Mesothelial cell of epicardium (in vitro differentiated cells): ENCODE measurements around the gene CCDC102B. TPM values are rescaled to one million over a fixed set of nuclear protein-coding genes. Genes with fewer than 3 reads are reported as not detected.

Experiments used
- DNase-seq, 2 experiments: peaks; one replicate each; pipeline ENCODE4 v3.0.0; 2021; ENCODE audit warnings: low spot score in 2 of 2; ENCODE audit not compliant: unreplicated experiment in 2 of 2
- H3K27ac Mint-ChIP-seq: 2 replicates; pipeline ENCODE4 v1.8.0; 2021; ENCODE audit warnings: mixed read lengths
- H3K27me3 Mint-ChIP-seq: 2 replicates; pipeline ENCODE4 v1.8.0; 2021; ENCODE audit warnings: low read depth, mixed read lengths
- H3K36me3 Mint-ChIP-seq: 2 replicates; pipeline ENCODE4 v1.8.0; 2021; ENCODE audit warnings: mixed read lengths
- H3K4me1 Mint-ChIP-seq: 2 replicates; pipeline ENCODE4 v1.8.0; 2021; ENCODE audit warnings: mixed read lengths
- H3K4me3 Mint-ChIP-seq: 2 replicates; pipeline ENCODE4 v1.8.0; 2021; ENCODE audit warnings: mild to moderate bottlenecking, moderate library complexity, mixed read lengths
- H3K9me3 Mint-ChIP-seq: 2 replicates; pipeline ENCODE4 v1.8.0; 2021; ENCODE audit warnings: mixed read lengths
- total RNA-seq: library from RNA; stranded (reverse); gene quantifications from 3 replicates; pipeline ENCODE4 v1.2.1, GENCODE V29; 2021
- TF ChIP-seq, protein P1 (sequence below): fragments of 200-600 bp; sonication (generic); IDR thresholded peaks from one replicate; pipeline ENCODE4 v1.5.0; 2021; ENCODE audit warnings: antibody characterized with exemption; ENCODE audit not compliant: unreplicated experiment

CCDC102B gene
- total RNA-seq, 1 donor from 2014 or later = 5.3 TPM

DNA sequence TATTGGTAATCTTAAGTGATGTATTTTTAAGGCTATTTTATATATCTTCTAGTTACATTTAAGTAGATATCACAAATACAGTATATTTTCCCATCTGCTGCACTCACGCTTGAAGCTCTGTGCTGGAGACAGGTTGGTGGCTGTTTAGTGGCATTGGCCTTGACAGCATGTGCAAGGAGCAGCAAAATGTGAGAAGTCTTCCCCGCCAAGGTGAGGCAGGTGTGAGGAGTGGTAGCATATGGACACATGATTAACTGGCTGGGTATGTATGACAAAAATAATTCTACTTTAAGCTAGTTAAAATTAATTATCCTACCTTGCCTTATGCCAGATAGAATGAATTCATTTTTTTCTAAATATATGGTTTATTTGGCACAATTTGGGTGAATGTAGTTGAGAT lies 117.2 kb downstream of the CCDC102B start:
- no peaks in the 10 kb centered on the region for H3K27me3 Mint-ChIP-seq
- H3K4me1 Mint-ChIP-seq = no peaks in the 10 kb centered on the region
- H3K36me3 Mint-ChIP-seq = no peaks in the 10 kb centered on the region
- no peak for DNase-seq
- no peak overlapping the region for H3K4me3 Mint-ChIP-seq
- H3K27ac Mint-ChIP-seq = no peak overlapping the region
- peaks cover 7% of the 10 kb centered on the region for H3K9me3 Mint-ChIP-seq
- TF ChIP-seq, protein P1, sequence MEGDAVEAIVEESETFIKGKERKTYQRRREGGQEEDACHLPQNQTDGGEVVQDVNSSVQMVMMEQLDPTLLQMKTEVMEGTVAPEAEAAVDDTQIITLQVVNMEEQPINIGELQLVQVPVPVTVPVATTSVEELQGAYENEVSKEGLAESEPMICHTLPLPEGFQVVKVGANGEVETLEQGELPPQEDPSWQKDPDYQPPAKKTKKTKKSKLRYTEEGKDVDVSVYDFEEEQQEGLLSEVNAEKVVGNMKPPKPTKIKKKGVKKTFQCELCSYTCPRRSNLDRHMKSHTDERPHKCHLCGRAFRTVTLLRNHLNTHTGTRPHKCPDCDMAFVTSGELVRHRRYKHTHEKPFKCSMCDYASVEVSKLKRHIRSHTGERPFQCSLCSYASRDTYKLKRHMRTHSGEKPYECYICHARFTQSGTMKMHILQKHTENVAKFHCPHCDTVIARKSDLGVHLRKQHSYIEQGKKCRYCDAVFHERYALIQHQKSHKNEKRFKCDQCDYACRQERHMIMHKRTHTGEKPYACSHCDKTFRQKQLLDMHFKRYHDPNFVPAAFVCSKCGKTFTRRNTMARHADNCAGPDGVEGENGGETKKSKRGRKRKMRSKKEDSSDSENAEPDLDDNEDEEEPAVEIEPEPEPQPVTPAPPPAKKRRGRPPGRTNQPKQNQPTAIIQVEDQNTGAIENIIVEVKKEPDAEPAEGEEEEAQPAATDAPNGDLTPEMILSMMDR = no peak

DNA sequence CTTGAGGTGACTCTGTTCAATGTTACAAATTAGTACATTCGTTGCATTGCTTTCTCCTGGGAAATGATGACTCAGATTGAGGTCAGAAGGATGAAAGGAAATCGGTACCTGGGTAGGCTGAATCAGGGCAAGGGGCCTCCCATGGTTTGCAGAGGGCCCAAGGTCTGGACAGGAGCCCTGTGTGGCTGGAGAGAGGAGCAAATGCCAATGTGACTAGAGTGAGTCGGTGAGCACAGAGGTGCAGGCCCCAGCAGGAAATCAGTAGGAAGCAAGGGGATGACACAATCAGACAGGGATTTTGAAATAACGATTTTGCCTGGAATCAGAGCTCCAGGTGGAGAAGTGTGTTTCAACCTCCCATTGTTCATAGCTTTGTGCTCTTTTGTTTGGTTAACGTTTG lies 118.9 kb downstream of the CCDC102B start:
- DNase-seq = no peak
- H3K4me1 Mint-ChIP-seq = no peaks in the 10 kb centered on the region
- no peaks in the 10 kb centered on the region for H3K27me3 Mint-ChIP-seq
- TF ChIP-seq, protein P1 = no peak
- H3K9me3 Mint-ChIP-seq = no peaks in the 10 kb centered on the region
- no peak overlapping the region for H3K27ac Mint-ChIP-seq
- H3K36me3 Mint-ChIP-seq = no peaks in the 10 kb centered on the region
- H3K4me3 Mint-ChIP-seq = no peak overlapping the region

DNA sequence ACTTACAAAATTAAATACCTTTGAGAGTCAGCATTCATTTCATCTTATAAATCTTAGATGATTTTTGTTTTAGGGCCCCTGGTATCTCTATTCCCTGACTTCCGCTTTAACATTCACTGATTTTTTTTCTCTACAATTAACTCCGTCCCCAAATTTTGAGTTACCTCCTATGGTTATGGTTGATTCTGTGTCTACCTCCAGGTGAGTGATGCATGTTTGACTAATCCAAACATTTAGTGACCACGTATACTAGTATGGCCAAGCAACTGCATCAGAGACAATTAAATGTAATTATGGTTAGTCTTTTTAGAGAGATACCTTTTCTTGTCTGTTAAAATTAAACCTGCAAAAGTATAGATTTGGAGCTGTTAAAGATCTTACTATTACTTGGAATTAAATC lies 120.3 kb downstream of the CCDC102B start:
- TF ChIP-seq, protein P1 = no peak
- H3K4me1 Mint-ChIP-seq = no peaks in the 10 kb centered on the region
- H3K27ac Mint-ChIP-seq = no peak overlapping the region
- H3K36me3 Mint-ChIP-seq = no peaks in the 10 kb centered on the region
- no peak overlapping the region for H3K4me3 Mint-ChIP-seq
- H3K27me3 Mint-ChIP-seq = no peaks in the 10 kb centered on the region
- H3K9me3 Mint-ChIP-seq = no peaks in the 10 kb centered on the region
- no peak for DNase-seq

DNA sequence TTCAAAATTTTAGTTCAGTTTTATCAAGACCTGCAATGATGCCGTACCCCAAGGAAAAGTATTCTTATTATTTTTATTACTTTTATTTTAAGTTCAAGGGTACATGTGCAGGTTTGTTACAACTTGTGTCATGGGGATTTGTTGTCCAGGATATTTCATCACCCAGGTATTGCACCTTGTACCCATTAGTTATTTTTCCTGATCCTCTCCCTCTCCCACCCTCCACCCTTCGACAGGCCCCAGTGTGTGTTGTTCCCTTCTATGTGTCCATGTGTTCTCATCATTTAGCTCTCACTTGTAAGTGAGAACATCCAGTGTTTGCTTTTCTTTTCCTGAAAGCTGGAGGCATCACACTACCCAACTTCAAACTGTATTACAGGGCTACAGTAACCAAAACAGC lies 122.0 kb downstream of the CCDC102B start:
- Mint-ChIP-seq H3K27me3 (no peaks in the 10 kb centered on the region), H3K4me3 (no peak overlapping the region), H3K9me3 (no peaks in the 10 kb centered on the region), H3K4me1 (no peaks in the 10 kb centered on the region), H3K36me3 (no peaks in the 10 kb centered on the region), H3K27ac (no peak overlapping the region)
- TF ChIP-seq, protein P1 = no peak
- no peak for DNase-seq

DNA sequence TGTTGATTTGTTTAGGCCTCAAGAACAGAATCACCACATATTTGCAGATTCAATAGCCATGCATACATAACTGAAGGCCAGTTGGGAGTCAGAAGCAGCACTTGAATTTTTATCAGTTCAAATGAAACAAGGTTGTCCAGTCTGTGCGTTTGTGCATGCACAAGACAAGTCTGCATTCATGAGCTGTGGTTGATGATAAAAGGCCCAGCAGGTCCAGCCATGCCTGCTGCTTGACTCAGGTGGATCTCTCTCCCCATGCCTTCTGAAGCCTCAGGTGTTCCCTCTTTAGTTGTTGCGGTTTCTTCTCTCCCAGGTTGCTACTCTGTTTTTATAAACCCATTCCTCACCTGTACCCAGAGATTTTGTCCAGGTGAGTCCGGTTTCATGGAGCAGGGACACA lies 124.5 kb downstream of the CCDC102B start:
- TF ChIP-seq, protein P1 = no peak
- H3K36me3 Mint-ChIP-seq = no peaks in the 10 kb centered on the region

DNA sequence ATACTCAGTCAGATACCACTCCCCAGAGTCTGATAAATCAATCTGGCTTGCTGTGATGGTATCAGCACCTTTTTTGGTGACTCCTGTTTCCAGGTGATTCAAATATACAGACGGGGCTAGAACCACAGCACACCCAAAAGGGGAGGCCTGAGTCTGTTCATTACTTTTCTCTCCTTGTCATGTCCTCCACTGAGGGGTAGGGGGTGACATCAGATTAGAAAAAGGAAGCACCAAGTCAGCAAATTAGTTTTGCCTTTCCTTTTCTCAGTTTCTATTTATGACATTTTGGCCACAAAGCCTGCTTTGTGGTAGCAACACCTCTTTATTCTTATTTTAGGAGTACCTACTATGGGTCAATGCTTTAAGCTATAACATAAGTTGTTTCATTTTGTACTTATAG lies 127.4 kb downstream of the CCDC102B start:
- Mint-ChIP-seq H3K9me3 (no peaks in the 10 kb centered on the region), H3K27ac (no peak overlapping the region), H3K27me3 (no peaks in the 10 kb centered on the region), H3K4me1 (no peaks in the 10 kb centered on the region), H3K4me3 (no peak overlapping the region), H3K36me3 (no peaks in the 10 kb centered on the region)
- TF ChIP-seq, protein P1 = no peak
- DNase-seq = no peak

More for the DNA sequence above, 124.5 kb downstream of the CCDC102B start:
- H3K9me3 Mint-ChIP-seq = no peaks in the 10 kb centered on the region
- no peak overlapping the region for H3K4me3 Mint-ChIP-seq
- no peak overlapping the region for H3K27ac Mint-ChIP-seq
- H3K4me1 Mint-ChIP-seq = no peaks in the 10 kb centered on the region
- H3K27me3 Mint-ChIP-seq = no peaks in the 10 kb centered on the region
- no peak for DNase-seq
